GM12892 (cell line): Measurements from ENCODE around the gene GRAMD4.

ENCODE experiments used
- POLR2A ChIP-seq: IDR thresholded peaks from 2 replicates; pipeline ENCODE4 v1.6.1; 2011; ENCODE audit warnings: low read depth, low read length, control low read depth
- POLR2AphosphoS5 ChIP-seq: IDR thresholded peaks from 2 replicates; pipeline ENCODE4 v1.6.1; 2011; ENCODE audit warnings: low read depth, low read length, control low read depth

GRCh38 chr22:46675938-46676337 lies 55.8 kb downstream of the GRAMD4 start:
- no peak for TF ChIP-seq POLR2A
- TF ChIP-seq POLR2AphosphoS5: no peak
